DOHH2 (cell line): ENCODE measurements around the gene RBM39.

Source experiments
- H3F3A ChIP-seq: fragments of 200-600 bp; sonication (generic), shearing (Covaris generic); 2 replicates; pipeline ENCODE4 v1.6.0; 2016; ENCODE audit warnings: antibody characterized with exemption, mild to moderate bottlenecking; ENCODE audit not compliant: control insufficient read depth, insufficient read depth
- H3K27ac ChIP-seq: fragments of 200-600 bp; sonication (generic); 2 replicates; pipeline ENCODE4 v1.5.1; 2014; ENCODE audit warnings: low read depth, mild to moderate bottlenecking, low read length, moderate library complexity
- H3K27me3 ChIP-seq: fragments of 200-600 bp; sonication (generic); 2 replicates; pipeline ENCODE4 v1.6.1; 2014; ENCODE audit warnings: mild to moderate bottlenecking, low read length, mixed read lengths; ENCODE audit not compliant: control insufficient read depth
- H3K36me3 ChIP-seq: fragments of 200-600 bp; sonication (generic); 2 replicates; pipeline ENCODE4 v1.6.1; 2014; ENCODE audit warnings: mild to moderate bottlenecking, low read length, moderate library complexity, mixed read lengths; ENCODE audit not compliant: control insufficient read depth
- H3K4me1 ChIP-seq: fragments of 200-600 bp; sonication (generic); 2 replicates; pipeline ENCODE4 v1.6.1; 2014; ENCODE audit warnings: mild to moderate bottlenecking, low read length, mixed read lengths; ENCODE audit not compliant: control insufficient read depth
- H3K4me2 ChIP-seq: fragments of 200-600 bp; sonication (generic); 2 replicates; pipeline ENCODE4 v1.6.0; 2014; ENCODE audit warnings: mild to moderate bottlenecking, low read length, moderate library complexity
- H3K4me3 ChIP-seq: fragments of 200-600 bp; sonication (generic); 2 replicates; pipeline ENCODE4 v1.5.1; 2014; ENCODE audit warnings: mild to moderate bottlenecking, low read length, mixed read lengths
- H3K79me2 ChIP-seq: fragments of 200-600 bp; sonication (generic); 2 replicates; pipeline ENCODE4 v1.6.1; 2014; ENCODE audit warnings: mild to moderate bottlenecking, low read length, mixed read lengths; ENCODE audit not compliant: control insufficient read depth
- H3K9me2 ChIP-seq: fragments of 200-600 bp; sonication (generic); replicated peaks from 2 replicates; pipeline ENCODE4 v1.6.1; 2014; ENCODE audit warnings: mild to moderate bottlenecking, low read length, mixed read lengths; ENCODE audit not compliant: control insufficient read depth
- H3K9me3 ChIP-seq: fragments of 200-600 bp; sonication (generic); 2 replicates; pipeline ENCODE4 v1.6.1; 2014; ENCODE audit warnings: antibody characterized with exemption, low read length, mixed read lengths; ENCODE audit not compliant: control insufficient read depth, insufficient read depth
- H4K20me1 ChIP-seq: fragments of 200-600 bp; sonication (generic); 2 replicates; pipeline ENCODE4 v1.6.0; 2014; ENCODE audit warnings: low read depth, mild to moderate bottlenecking, antibody characterized with exemption, low read length, moderate library complexity; ENCODE audit not compliant: control insufficient read depth, insufficient read depth
- CTCF ChIP-seq: fragments of 200-600 bp; sonication (generic); IDR thresholded peaks from one replicate; pipeline ENCODE4 v1.5.1; 2014; ENCODE audit warnings: antibody characterized with exemption, mild to moderate bottlenecking, low read depth, low read length; ENCODE audit not compliant: poor library complexity, severe bottlenecking
- EZH2phosphoT487 ChIP-seq: fragments of 200-600 bp; sonication (generic); IDR thresholded peaks from 2 replicates; pipeline ENCODE4 v1.6.1; 2017; ENCODE audit warnings: borderline replicate concordance, mild to moderate bottlenecking, antibody characterized with exemption, low read length, moderate library complexity, mixed read lengths

RBM39 gene

GRCh38 chr20:35674921-35675320 lies 67.1 kb downstream of the RBM39 start:
- Histone ChIP-seq H3K4me2 (no peak overlapping the region), H3K27ac (no peak overlapping the region), H3K4me3 (no peak overlapping the region), H3K4me1 (peaks cover 1% of the 10 kb centered on the region; the same call in 1 of the 2 replicates), H3K36me3 (peaks cover 29% of the 10 kb centered on the region), H3K9me3 (no peaks in the 10 kb centered on the region), H3K27me3 (no peaks in the 10 kb centered on the region), H4K20me1 (no peaks in the 10 kb centered on the region), H3F3A (no peaks in the 10 kb centered on the region), H3K79me2 (no peaks in the 10 kb centered on the region), H3K9me2 (no peaks in the 10 kb centered on the region)
- TF ChIP-seq EZH2phosphoT487: no peak
- TF ChIP-seq CTCF: no peak

GRCh38 chr20:35673884-35674283 lies 68.2 kb downstream of the RBM39 start:
- Histone ChIP-seq H3K27ac (no peak overlapping the region), H3K9me2 (no peaks in the 10 kb centered on the region), H3K4me1 (no peaks in the 10 kb centered on the region), H3K4me3 (no peak overlapping the region), H3K79me2 (no peaks in the 10 kb centered on the region), H3K27me3 (no peaks in the 10 kb centered on the region), H3K36me3 (peaks cover 36% of the 10 kb centered on the region), H3K9me3 (no peaks in the 10 kb centered on the region), H4K20me1 (no peaks in the 10 kb centered on the region), H3F3A (no peaks in the 10 kb centered on the region), H3K4me2 (no peak overlapping the region)
- no peak for TF ChIP-seq CTCF
- no peak for TF ChIP-seq EZH2phosphoT487

DNA sequence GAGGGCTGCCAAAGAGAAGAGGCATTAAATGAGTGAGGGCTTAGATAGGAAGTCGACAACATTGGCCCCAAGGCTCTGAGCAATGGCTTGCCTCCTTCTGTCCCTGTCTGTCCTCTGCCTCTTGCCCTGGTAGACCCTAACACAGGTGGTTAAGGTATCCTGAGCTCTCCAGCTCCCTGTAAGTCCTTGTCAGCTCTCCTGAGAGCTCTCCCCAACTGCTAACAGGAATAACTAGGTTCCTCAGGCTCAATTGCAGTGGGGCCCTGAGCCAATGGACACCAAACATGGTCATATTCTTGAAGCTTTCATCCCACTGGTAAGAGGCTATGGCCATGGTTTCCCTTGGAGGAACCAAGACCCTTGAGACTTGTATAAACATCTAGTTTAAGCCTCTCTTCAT lies 72.4 kb downstream of the RBM39 start:
- H3K27me3 ChIP-seq: no peaks in the 10 kb centered on the region
- no peaks in the 10 kb centered on the region for H3K9me3 ChIP-seq
- H3K4me1 ChIP-seq: peaks cover 5% of the 10 kb centered on the region
- H3K9me2 ChIP-seq: no peaks in the 10 kb centered on the region
- peaks cover 5% of the 10 kb centered on the region for H3K79me2 ChIP-seq
- H3K27ac ChIP-seq: no peak overlapping the region
- H3K4me3 ChIP-seq: no peak overlapping the region
- no peaks in the 10 kb centered on the region for H4K20me1 ChIP-seq
- H3K36me3 ChIP-seq: peaks cover 40% of the 10 kb centered on the region
- TF ChIP-seq EZH2phosphoT487 (no peak), CTCF (no peak)
- no peak overlapping the region for H3K4me2 ChIP-seq
- peaks cover 12% of the 10 kb centered on the region; the same call in 1 of the 2 replicates for H3F3A ChIP-seq

DNA sequence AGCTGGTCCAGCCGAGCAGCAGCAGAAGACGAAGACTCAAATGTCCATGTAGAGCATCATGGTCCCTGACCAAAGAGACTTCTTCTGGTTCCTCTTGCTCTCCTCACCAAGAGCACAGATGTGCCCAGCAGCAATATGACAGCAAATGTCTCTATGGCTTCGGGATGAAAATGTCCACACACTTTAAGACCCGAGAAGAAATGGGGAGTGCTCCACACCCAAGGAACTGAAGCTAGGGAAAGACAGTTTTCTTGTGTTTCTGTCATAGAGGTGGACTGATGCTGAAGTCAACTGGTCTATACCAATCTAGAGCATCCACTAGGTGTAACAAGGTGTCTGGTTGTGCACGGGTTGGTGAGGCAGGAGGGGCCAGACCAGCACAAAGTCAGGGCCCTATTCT lies 72.8 kb downstream of the RBM39 start:
- no peak overlapping the region for H3K27ac ChIP-seq
- H4K20me1 ChIP-seq: no peaks in the 10 kb centered on the region
- H3K9me3 ChIP-seq: no peaks in the 10 kb centered on the region
- H3K4me2 ChIP-seq: no peak overlapping the region
- peaks cover 40% of the 10 kb centered on the region for H3K36me3 ChIP-seq
- no peaks in the 10 kb centered on the region for H3K9me2 ChIP-seq
- no peaks in the 10 kb centered on the region for H3K27me3 ChIP-seq
- H3K79me2 ChIP-seq: peaks cover 10% of the 10 kb centered on the region
- H3K4me1 ChIP-seq: peaks cover 5% of the 10 kb centered on the region
- H3K4me3 ChIP-seq: no peak overlapping the region
- peaks cover 12% of the 10 kb centered on the region; the same call in 1 of the 2 replicates for H3F3A ChIP-seq
- TF ChIP-seq CTCF (no peak), EZH2phosphoT487 (no peak)
